Right forelimb (tissue), 1 donor: ENCODE measurements around the gene ZNF500.

Experiments used
- DNase-seq: peaks from one replicate; pipeline ENCODE4 v3.0.0-alpha.2; 2018

The ZNF500 gene

DNA sequence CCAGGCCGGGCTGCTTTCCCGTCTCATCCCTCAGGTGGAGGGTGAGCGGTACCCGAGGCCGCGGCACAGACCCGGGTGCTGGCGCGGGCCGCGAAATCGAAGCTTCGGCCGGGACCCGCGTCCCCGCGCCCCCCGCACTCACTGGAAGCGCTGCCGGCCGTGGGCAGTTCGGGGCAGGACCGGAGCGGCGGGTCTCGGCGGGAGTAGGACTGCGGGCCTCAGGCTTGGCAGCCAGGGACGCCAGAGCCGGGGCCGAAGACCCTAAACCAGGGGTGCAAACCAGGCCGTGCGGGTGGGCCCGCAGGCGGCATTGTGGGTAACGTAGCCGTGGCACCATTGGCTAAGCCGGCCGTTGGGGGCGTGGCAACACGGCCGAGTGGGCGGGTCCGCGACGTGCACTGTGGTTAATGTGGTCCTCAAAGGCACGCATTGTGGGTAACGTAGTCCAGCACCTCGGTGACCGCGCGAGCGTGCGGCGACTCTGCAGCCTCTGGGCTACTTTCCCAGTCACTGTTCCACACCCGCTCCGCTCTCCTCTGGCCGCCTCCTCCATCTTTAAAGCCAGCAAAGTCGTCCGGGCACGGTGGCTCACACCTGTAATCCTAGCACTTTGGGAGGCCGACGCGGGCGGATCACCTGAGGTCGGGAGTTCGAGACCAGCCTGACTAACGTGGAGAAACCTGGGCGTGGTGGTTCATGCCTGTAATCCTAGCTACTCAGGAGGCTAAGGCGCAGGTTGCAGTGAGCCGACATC, at the start of gene ZNF500:
Gene ZNF500, minus strand, starts transcription at position 288 of the 754 bp plus-strand sequence. CDS start 1,184 bp downstream, outside the sequence.
- peak; percentile 98 for DNase-seq

DNA sequence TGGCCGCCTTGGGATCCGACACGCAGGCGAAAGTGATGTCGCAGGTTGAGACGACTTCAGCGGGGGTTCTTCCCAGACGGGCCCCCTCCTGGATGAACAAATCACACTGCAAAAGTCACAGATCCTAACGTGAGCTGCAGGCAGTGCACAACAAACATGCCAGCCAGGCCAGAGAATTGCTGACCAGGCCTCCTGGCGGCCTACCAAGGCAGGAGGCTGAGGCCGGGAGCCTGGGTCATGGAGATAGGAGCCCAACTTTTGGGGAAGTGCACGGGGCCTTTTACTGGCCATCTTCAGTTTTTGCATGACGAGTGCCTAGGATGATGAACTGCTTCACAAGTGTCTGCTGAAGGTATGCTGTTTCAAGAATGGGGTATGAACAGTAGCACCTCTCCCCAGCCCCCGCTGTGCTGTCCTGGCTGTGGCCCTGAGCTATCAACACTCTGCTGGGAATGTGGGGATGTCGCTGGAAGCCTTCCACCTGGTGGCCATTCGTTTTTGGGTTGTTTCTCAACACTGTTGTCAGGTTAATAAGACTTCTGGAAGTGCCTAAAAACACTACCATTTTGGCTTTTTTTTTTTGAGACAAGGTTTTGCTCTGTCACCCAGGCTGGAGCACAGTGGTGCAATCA, 47.7 kb upstream of the ZNF500 start:
- DNase-seq, result no peak

DNA sequence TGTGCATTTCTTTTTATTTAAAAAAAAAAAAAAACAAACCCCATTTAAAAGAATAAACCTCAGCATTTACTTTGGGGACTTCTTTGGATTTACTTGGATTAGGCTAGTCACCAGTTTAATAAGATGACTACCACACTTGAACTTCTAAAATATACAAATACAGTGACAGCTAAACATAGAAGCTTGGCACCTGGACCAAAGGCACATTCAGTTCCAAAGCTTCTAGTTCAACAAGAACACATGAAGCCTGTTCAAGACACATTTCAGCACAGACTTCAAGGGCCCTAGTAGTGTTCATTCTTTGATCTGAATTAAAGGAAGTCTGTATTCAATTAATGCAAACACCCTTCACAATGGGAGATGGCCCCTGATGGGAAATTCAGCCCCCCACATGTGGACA, 47.1 kb upstream of the ZNF500 start:
- no peak for DNase-seq

DNA sequence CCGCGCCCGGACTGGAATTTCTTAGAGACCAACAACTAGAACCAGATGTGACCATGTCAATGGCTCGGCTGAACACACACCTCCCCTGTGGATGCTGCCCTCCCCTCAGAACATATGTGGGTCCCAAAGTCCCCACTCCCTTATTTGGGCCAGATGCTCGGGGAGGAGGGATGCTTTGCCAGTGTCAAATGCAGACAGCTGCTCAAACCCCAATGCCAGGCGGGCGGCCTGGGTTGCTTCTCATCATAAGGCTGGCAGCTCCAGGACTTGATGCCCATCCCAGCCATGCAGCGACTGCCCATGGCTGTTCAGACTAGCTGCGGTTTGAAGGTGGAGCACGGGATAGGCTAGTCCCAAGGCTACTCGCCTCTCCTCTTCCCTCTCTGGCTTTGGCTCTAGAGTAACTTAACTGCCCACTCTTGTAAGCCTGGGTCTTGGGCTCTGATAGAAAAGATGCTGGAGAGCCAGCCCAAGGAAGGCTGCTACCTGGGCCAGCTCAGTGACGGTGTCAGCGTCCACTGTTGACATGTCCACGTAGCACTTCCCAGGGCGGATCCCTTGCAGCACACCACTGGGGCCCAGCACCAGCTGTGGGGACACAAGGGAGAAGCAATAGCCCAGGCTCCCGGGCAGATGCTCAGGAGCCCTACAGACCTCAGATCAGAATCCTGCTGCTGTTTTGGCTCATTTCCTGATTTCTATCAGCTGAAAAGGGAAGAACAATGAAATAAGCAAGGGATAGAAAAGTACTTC, 46.5 kb upstream of the ZNF500 start:
- DNase-seq, result no peak

DNA sequence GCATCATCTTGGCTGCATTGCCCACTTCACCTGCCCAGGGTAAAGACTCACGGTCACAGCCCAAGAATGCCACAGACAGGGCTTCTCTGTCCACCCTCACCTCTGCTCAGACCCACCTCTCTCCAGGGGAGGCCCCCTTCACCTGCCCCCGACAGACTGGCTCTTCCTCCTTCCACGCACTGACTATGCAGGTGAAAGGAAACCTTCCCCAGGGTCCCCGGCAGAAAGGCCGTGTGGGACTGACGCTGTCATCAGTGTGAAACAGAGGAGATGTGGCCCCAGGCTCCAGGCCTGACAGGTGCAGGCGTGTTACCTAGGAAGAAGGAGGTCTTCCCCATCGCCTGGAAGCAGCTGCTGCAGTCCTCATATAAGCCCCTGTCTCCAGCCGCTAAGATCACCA, 44.8 kb upstream of the ZNF500 start:
- no peak for DNase-seq

DNA sequence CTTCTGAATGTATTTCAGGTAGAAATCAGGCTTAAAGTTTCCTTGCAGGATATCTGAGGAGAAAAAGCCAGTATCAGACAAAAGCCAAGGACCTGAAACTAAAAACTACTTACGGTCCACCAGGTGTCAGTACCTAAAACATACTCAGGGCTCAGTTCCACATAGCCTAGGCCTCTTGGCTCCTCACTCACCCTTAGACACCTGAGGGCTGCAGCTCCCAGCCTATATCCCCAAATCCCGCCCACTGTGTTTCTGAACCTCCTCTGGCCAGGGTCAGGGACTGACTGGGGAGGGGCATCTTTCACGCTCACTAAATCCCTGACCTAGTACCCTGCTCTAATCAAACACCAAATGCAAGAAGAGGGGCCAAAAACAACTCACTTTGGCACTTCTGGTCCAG, 44.3 kb upstream of the ZNF500 start:
- no peak for DNase-seq

DNA sequence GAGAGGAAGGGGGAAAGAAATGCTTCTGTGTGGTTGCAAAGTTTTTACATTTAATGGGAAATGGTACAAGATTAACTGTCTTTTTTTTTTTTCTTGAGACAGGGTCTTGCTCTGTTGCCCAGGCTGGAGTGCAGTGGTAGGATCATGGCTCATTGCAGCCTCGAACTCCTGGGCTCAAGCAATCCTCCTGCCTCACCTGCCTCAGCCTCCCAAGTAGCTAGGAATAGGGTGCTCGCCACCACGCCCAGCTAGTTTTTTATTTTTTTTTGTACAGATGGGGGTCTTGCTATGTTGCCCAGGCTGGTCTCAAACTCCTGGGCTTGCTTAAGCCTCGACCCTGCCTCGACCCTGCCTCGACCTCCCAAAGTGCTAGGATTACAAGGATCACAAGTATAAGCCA, 39.3 kb upstream of the ZNF500 start:
- DNase-seq, result no peak

DNA sequence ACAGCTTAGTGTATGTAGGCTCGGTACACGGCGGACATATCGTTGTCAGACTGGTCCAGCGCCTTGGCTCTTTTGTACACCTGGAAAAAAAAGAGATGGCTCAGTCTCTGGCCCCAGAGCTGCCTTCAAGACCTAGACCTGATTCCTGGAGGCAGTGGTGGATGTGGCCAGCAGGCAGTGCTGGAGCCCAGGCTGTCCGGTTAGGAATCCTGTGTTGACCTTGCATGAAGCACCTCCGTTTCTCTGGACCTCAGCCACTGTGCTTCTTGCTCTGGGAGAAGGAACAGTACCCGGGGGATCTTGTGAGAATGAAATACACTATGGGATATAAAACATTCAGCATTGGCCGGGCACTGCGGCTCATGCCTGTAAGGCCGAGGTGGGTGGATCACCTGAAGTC, 38.3 kb upstream of the ZNF500 start:
- peak; percentile 33 for DNase-seq

DNA sequence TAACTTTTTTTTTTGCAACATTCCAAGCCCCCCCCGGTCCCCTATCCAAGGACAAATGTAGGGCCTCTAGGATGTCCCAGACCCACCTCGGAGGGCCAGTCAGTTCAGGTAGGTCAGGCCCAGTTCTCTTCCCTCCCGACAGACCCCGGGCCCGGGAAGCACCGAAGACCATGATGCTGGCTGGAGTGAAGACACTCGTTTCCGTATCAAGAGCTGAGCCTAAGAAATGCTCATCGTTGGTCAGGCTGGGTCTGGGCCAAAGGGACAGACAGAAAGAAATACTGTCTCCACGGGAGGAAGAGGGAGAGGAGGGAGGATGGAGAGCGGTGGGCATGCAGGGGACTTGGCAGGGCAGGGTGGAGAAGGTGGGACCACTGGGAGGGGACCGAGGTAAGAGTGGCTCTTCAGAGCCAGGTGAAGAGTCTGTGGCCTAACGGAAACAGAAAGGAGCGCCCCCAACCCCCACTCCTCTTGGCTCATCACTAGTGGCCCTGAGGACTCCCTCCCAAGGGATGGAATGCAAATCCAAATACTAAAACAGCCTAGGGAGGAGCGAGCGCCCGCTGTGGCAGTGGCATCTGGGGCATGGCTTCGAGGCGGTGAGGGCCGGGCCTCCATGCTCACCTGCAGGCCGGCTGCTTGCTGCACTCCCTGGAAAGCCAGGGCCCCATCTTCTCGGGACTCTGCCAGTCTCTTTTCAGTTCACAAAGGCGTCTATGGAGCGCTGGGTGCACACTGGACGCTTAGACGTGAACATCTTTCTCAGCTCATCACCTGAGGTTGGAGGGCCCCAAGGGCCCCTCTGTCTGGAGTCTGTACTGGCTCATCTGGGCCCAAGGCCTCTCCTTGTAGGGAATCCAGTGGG, 37.2 kb upstream of the ZNF500 start:
- DNase-seq, result peak; percentile 45

DNA sequence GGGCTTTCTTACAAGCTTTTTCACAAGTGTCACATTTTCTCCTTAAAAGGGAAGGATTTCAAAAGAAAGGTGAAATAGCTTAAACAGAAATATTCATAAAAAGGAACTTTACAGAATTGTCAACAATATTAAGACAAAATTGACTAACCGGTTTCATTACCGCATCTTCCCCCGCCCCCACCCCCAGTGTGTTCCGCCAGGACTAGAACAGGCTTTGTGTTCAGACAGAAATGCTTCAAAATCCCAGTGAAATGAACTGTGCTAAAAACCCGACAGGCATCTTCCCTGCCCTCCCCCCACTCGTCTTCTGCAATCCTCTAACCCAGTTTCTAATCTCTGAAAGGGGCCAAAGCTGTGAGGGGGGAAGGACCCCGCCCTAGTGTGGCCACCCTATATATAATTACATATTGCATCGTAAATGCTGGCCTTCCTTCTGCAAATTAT, 36.5 kb upstream of the ZNF500 start:
- peak; percentile 38 for DNase-seq

DNA sequence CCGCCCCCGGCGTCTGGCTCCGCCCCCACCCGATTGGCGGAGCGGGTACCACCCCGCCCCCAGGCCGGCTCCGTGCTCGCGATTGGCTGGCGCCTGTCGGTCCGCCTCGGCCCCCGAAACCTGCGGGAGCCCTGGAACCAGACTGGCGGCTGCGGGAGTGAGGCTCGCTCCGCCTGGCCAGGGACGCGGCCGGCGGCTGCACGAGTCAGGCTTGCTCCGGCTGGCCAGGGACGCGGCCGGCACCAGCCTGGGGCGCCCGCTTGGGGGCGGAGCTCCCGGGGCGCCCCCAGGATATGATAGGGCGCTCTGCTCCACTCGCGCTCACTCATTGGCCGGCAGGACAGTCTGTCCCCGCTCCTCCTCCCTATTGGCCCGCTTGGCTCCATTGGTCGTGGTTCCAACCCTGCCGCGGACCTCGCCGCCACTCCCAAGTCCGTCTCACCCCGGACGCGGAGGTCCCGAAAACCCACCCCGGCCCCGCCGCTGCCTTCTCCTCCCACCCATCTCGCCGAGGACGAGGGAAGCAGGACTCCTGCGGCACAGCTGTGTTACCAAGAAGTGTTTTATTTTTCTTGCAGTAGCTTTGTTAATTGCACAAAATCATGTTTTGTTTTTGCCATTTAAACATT, 35.8 kb upstream of the ZNF500 start:
- peak; percentile 92 for DNase-seq

DNA sequence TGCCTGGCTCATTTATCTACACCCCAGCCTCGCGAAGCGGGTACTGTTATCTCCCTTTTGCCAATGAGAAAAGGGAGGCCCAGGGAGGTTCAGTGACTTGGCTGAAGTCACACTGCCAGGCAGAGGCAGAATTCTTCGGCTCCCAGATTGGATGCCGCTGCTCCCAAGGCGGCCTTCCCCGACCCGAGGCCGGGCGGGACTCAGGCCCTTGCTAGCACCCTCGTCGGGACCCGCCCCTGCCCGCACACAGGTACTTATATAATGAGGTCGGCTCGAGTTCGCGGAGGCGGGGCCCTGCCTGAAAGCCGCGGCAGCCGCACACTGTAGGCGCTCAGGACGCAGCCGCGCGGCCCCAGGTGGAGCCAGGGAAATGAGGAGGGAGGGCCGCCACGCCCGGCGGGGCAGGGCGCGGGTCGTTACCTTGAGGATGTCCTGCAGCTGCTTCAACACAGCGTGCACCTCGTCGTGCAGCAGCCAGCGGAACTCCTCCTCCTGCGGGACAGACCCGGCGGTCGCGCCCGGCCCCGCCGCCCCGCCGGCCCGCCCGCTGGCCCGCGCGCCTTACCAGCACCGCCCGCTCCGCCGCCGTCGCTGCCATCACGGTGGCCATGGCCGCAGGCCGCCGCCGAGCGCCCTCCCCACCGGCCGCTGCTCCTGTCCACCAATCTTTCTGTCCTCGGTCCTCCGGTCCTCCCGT, 35.1 kb upstream of the ZNF500 start, which contains the start of gene ROGDI:
Gene ROGDI, minus strand, starts transcription at position 672 of the 697 bp plus-strand sequence. Its CDS starts 62 bp downstream, at position 610.
- no peak for DNase-seq

DNA sequence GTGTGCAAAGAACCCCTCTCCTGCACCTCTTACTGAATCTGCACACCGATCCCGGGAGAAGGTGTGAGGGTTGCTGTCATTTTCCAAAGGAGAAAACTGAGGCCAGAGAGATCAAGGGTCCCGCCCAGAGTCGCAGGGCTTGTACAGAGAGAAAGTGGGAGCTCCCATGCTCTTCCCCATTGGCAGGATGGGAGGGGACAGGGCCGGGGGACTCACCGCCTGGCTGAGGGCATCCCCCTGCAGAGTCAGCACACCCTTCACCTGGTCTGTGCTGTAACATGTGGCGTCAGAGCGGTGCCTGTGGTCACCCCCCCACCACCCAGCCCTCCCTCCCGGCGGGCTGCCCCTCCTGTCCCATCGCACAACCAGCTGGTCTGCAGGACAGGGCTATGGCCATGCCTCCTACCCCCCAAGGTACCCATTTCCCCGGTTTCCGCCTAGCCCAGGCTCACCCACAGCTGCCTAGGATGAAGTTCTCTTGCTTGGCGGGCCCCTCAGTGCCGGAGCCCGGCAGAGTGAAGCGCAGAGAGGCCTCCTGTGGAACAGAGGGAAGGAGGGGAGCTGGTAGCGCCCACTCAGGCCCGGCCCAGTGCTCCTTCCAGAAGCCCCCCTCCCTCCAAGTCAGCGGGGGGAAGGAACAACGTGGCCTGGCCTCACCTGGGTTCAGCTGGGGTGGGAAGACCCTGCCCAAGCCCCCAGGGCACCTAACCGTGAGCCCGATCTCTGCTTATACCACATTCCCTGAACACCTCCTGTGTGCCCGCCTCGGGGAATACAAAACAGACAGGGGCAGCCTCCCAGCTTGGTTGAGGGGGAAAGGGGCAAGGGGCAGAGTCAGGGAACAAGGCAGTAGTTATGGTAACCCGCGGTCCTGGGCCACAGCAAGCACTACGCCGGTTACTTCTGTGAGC, 34.3 kb upstream of the ZNF500 start:
- peak; percentile 42 for DNase-seq

DNA sequence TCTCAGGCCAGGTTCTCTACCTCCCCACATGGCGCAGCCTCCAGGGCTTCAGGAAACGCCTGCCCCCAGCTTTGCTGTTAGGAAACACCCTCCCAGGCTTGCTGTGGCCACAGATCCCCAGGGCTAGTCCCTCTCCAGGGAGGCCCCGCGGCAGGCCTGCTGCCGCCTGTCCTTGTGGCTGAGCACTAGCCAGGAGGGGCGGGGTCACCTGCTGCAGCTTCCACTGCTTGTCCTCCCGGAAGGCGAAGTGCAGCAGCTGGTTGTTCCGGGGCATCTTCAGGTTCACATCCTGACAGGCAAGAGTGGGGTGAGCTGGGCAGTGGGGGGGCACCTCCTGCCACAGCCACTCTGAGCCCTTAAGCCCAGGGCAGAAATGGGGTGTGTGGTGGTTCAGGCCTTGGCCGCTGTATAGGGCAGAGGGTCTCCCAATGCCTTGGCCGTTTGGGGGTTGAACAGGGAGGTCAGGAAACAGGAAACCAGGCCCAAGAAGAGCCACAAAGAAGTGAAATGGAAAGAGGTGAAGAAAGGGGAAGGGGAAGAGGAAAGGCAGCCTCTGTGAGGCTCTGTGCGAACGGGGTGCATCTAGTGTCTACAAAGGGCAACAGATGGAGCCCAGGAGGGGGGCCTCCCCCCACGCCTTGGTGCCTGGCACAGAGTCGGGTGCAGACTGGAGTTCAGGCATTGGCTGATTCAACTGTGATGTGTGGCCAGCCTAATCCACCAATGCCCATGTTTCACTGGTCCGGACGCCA, 33.5 kb upstream of the ZNF500 start:
- peak; percentile 40 for DNase-seq

DNA sequence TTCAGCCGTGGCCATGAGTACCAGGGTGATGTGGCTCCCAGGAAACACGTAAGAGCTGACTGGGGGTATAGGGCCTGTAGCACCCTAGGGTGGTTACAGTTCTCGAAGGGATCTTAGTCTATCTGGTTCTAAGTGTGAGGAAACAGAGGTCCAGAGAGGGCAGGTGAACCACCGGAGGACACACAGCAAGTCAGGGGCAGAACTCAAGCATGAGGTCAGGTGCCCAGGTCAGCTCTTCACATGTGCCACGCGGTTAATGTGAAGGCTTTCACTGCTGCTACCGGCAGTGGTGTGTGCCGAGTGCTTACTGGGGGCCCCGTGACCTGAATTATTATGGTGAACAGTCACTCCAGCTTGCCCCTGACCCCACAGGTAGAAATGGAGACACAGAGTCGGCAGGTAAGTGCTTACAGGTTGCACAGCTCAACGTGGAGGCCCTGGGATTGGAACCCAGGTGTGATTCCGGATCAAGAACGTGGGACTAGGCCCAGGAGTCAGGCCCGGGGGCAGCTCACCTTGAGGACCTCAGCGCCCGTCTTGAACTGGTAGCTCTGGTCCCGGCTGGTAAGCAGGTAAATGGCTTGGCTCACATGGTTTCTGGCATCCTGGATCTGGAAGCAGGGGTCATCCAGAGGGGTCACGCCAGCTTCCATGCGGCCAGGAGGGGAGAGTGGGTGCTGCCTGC, 32.4 kb upstream of the ZNF500 start:
- peak; percentile 21 for DNase-seq

DNA sequence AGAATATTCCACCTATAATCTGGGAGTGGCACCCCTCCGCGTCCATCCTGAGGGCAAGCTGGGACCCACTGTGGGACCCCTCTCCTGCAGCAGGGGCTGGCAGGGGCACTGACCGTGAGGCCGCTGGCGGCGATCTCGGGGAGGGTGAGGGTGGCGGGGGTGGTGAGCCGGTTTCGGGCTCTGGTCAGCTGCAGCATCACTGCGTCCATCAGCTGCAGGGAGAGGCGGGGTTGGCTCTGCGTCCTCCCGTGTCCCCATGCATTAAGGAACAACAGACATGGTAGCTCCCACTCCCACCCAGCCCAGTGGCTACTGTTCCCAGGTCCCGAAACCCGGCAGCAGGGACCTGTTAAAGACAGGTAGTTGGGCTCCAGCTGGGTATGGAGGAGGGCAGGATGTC, 31.5 kb upstream of the ZNF500 start:
- peak; percentile 11 for DNase-seq

DNA sequence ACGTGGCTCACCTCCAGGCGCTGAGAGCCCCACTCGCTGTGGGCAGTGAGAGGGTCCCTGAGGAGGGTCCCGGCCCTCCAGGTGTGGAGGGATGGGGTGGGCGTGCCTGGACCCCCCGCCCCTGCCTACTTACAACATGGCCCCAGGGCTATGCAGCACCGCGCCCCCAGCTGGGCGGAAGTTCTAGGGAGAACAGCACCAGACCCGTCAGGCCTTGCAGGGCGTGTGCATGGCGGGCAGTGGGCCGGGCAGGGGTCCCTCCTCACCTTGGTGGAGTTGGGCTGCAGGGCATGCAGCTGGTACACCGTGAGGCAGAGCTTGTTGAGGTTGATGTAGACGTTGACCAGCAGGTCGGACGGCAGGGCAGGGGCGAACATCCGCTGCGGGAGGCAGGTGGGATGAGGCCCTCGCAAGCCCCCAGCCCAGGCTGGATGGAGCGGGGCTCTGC, 30.9 kb upstream of the ZNF500 start:
- DNase-seq, result peak; percentile 21

DNA sequence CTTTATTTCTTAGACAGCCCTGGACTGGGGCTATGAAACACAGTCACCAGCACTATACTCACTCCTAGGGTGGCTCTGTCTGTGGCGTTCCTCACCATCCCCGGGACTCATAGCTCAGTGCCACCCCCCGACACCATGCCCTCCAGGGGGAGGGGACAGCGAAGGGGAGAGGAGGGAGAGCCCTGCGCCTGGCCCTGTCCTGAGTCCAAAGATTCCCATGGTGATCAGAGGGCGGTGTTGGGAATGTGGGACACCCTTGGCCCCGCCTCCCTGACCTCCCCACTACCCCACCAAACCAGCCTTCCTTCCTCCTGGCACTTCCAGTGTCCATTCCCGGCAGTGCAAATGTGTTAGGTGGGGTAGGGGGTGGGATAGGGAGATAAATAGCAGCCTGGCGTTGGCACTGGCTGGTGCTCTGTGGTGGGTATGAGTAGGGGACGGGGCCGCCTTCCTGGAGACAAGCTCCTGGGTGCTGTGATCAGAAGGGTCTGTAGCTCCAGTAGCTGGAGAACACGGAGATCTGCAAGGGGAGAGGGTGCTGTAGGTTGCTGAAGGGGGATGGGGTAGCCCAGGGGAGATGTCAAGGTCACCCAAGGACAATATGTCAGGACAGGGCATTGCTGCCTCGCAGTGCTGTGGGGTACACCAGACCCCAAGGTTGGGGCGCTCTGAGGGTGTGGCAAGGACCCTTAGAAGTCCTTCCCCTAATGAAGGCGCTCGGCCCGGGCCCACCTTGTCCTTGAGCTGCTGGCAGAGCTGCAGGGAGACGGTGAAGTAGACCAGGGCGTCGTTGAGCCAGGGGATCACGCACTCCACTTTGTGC, 30.2 kb upstream of the ZNF500 start:
- peak; percentile 30 for DNase-seq
